IMR-90 (cell line): ENCODE results near the gene GFAP. TPM values are rescaled to one million over a fixed set of nuclear protein-coding genes. Genes with fewer than 3 reads are reported as not detected.

Experiments used
- ATAC-seq: fragments of 200-7000 bp; cut with Tn5 transposase; 2 replicates; pipeline ENCODE4 v1.9.1; 2020; ENCODE audit warnings: low read depth, mild to moderate bottlenecking, moderate library complexity
- BruUV-seq: library from RNA; stranded (reverse); fragments of 400-500 nt; replicated peaks from 2 replicates; lab custom pipeline; 2021; lab: Mats Ljungman, UMichigan
- CTCF ChIA-PET: fragments of 300-600 bp; formaldehyde crosslinking; extraction: SDS; loops from one replicate; lab custom pipeline; 2021; ENCODE audit warnings: antibody characterized with exemption; lab: Yijun Ruan, JAX
- POLR2A ChIA-PET: fragments of 300-600 bp; sonication (Branson Sonifier 250); formaldehyde crosslinking; loops from one replicate; lab custom pipeline; 2022; ENCODE audit warnings: antibody characterized with exemption; ENCODE audit not compliant: unreplicated experiment; lab: Charles Lee
- DNase-seq: peaks from one replicate; pipeline ENCODE4 v3.0.0; 2013
- H2AFZ ChIP-seq: replicated peaks from 2 replicates; pipeline ENCODE3; 2013; ENCODE audit warnings: low read length, mild to moderate bottlenecking; ENCODE audit not compliant: poor library complexity
- H2AK5ac ChIP-seq: 2 replicates; pipeline ENCODE4 v1.6.1; 2013; ENCODE audit warnings: low read depth, low read length, inconsistent platforms
- H2AK9ac ChIP-seq: replicated peaks from 2 replicates; pipeline ENCODE3; 2013; ENCODE audit warnings: mild to moderate bottlenecking, low read depth, low read length, moderate library complexity; ENCODE audit not compliant: poor library complexity
- H2BK120ac ChIP-seq: 2 replicates; pipeline ENCODE4 v1.6.1; 2013; ENCODE audit warnings: low read depth, low read length, inconsistent platforms
- H2BK15ac ChIP-seq: 3 replicates; pipeline ENCODE4 v1.6.1; 2013; ENCODE audit warnings: low read depth, low read length, inconsistent platforms
- H2BK20ac ChIP-seq: 2 replicates; pipeline ENCODE4 v1.6.1; 2013; ENCODE audit warnings: low read depth, mild to moderate bottlenecking, inconsistent platforms, low read length, moderate library complexity
- H2BK5ac ChIP-seq: 2 replicates; pipeline ENCODE4 v1.6.1; 2013; ENCODE audit warnings: mild to moderate bottlenecking, low read depth, low read length, inconsistent platforms; ENCODE audit not compliant: poor library complexity, severe bottlenecking
- H3K14ac ChIP-seq: replicated peaks from 2 replicates; pipeline ENCODE4 v1.6.1; 2013; ENCODE audit warnings: low read depth, low read length, inconsistent platforms
- H3K18ac ChIP-seq: 2 replicates; pipeline ENCODE4 v1.6.1; 2013; ENCODE audit warnings: low read depth, low read length, control low read depth
- H3K23ac ChIP-seq: 2 replicates; pipeline ENCODE4 v1.6.1; 2013; ENCODE audit warnings: low read depth, low read length, inconsistent platforms
- H3K27ac ChIP-seq: 2 replicates; pipeline ENCODE4 v1.5.1; 2013; ENCODE audit warnings: mild to moderate bottlenecking, control low read depth, low read length; ENCODE audit not compliant: insufficient read depth
- H3K27me3 ChIP-seq: 2 replicates; pipeline ENCODE4 v1.6.1; 2013; ENCODE audit warnings: low read length; ENCODE audit not compliant: control insufficient read depth, insufficient read depth
- H3K36me3 ChIP-seq: 2 replicates; pipeline ENCODE4 v1.6.1; 2013; ENCODE audit warnings: low read length, mixed read lengths; ENCODE audit not compliant: control insufficient read depth, insufficient read depth
- H3K4ac ChIP-seq: 2 replicates; pipeline ENCODE4 v1.6.1; 2013; ENCODE audit warnings: low read depth, low read length, inconsistent platforms
- H3K4me1 ChIP-seq: 2 replicates; pipeline ENCODE4 v1.6.1; 2013; ENCODE audit warnings: low read length, mixed read lengths; ENCODE audit not compliant: control insufficient read depth, insufficient read depth
- H3K4me2 ChIP-seq: 2 replicates; pipeline ENCODE4 v1.6.1; 2013; ENCODE audit warnings: low read depth, mild to moderate bottlenecking, control low read depth, low read length, moderate library complexity
- H3K4me3 ChIP-seq: 2 replicates; pipeline ENCODE4 v1.5.1; 2013; ENCODE audit warnings: low read depth, mild to moderate bottlenecking, control low read depth, low read length, moderate library complexity; ENCODE audit not compliant: insufficient read depth
- H3K56ac ChIP-seq: 2 replicates; pipeline ENCODE4 v1.6.1; 2013; ENCODE audit warnings: low read length, inconsistent platforms; ENCODE audit not compliant: insufficient read depth; ENCODE audit errors: extremely low read depth
- H3K79me1 ChIP-seq, 2 experiments: 2 replicates each; pipeline ENCODE4 v1.6.1; 2013; ENCODE audit warnings: low read length in 2 of 2, inconsistent platforms in 1 of 2, low read depth in 1 of 2
- H3K9ac ChIP-seq: 2 replicates; pipeline ENCODE4 v1.6.1; 2013; ENCODE audit warnings: low read depth, low read length, control low read depth
- H3K9me1 ChIP-seq: 2 replicates; pipeline ENCODE4 v1.6.1; 2013; ENCODE audit warnings: low read length, inconsistent platforms; ENCODE audit not compliant: insufficient read depth
- H3K9me3 ChIP-seq: 2 replicates; pipeline ENCODE4 v1.6.1; 2013; ENCODE audit warnings: low read length; ENCODE audit not compliant: control insufficient read depth, insufficient read depth
- H4K20me1 ChIP-seq: 2 replicates; pipeline ENCODE4 v1.6.1; 2013; ENCODE audit warnings: low read length, inconsistent platforms; ENCODE audit not compliant: insufficient read depth
- H4K5ac ChIP-seq: 2 replicates; pipeline ENCODE4 v1.6.1; 2013; ENCODE audit warnings: mild to moderate bottlenecking, low read depth, low read length, control low read depth
- H4K8ac ChIP-seq, 2 experiments: 2 replicates each; pipeline ENCODE4 v1.6.1; 2013; ENCODE audit warnings: low read depth in 2 of 2, low read length in 2 of 2, control low read depth in 1 of 2, inconsistent platforms in 1 of 2
- H4K91ac ChIP-seq: 2 replicates; pipeline ENCODE4 v1.6.1; 2013; ENCODE audit warnings: low read depth, low read length, inconsistent platforms; ENCODE audit not compliant: insufficient read depth
- BHLHE40 ChIP-seq: fragments of 150-350 bp; IDR thresholded peaks from 2 replicates; pipeline ENCODE4 v1.6.1; 2016; ENCODE audit warnings: mild to moderate bottlenecking, low read depth, low read length
- CEBPB ChIP-seq: IDR thresholded peaks from 2 replicates; pipeline ENCODE4 v1.6.1; 2012; ENCODE audit warnings: low read depth, low read length, improper control_type of control experiment
- CHD1 ChIP-seq: IDR thresholded peaks from 2 replicates; pipeline ENCODE4 v1.6.1; 2012; ENCODE audit warnings: low read depth, low read length, improper control_type of control experiment
- FOS ChIP-seq: fragments of 150-350 bp; IDR thresholded peaks from 2 replicates; pipeline ENCODE4 v1.6.1; 2016; ENCODE audit warnings: low read depth, low read length
- MAFK ChIP-seq: IDR thresholded peaks from 2 replicates; pipeline ENCODE4 v1.6.1; 2012; ENCODE audit warnings: low read depth, low read length, improper control_type of control experiment
- MAZ ChIP-seq: IDR thresholded peaks from 2 replicates; pipeline ENCODE4 v1.6.1; 2012; ENCODE audit warnings: low read depth, mild to moderate bottlenecking, low read length, improper control_type of control experiment, moderate library complexity, borderline replicate concordance
- MXI1 ChIP-seq: IDR thresholded peaks from 2 replicates; pipeline ENCODE4 v1.6.1; 2012; ENCODE audit warnings: low read depth, mild to moderate bottlenecking, low read length, moderate library complexity, borderline replicate concordance
- NFE2L2 ChIP-seq: fragments of 150-350 bp; IDR thresholded peaks from 2 replicates; pipeline ENCODE4 v1.6.1; 2016; ENCODE audit warnings: low read depth, mild to moderate bottlenecking, low read length
- POLR2A ChIP-seq: IDR thresholded peaks from 2 replicates; pipeline ENCODE4 v1.6.1; 2012; ENCODE audit warnings: mild to moderate bottlenecking, low read depth, low read length
- RAD21 ChIP-seq: IDR thresholded peaks from 2 replicates; pipeline ENCODE4 v1.6.1; 2012; ENCODE audit warnings: low read length, improper control_type of control experiment
- WGBS, 2 experiments: methylation state at CpG; one replicate each; pipeline versions ENCODE4 v1.1.5 to v1.1.7; 2013; ENCODE audit warnings: missing lambda C conversion rate in 2 of 2; ENCODE audit not compliant: insufficient read length in 1 of 2; ENCODE audit errors: extremely low coverage in 2 of 2; 5-methylcytosine and 5-hydroxymethylcytosine counted together
- dilution Hi-C: fragments of 300-500 bp; cut with HindIII; formaldehyde crosslinking; loops from one replicate; pipeline ENCODE4 v1.14.3; 2018; ENCODE audit warnings: low sequenced_read_pairs; ENCODE audit not compliant: unreplicated experiment
- in situ Hi-C: fragments of 300-500 bp; cut with MboI; formaldehyde crosslinking; loops from 3 replicates; pipeline ENCODE4 v1.14.3; 2019; ENCODE audit warnings: low sequenced_read_pairs, inconsistent platforms, mixed read lengths
- intact Hi-C: fragments of 100-400 bp; cut with micrococcal nuclease; formaldehyde crosslinking; loops from 2 replicates; pipeline ENCODE4 v1.10.0; 2022
- polyA plus RNA-seq, 3 experiments: library from polyadenylated mRNA; depleted of rRNA; stranded (reverse); fragments of >200 nt; gene quantifications; 2 replicates each; pipeline ENCODE4 v1.2.3, GENCODE V29; 2012; ENCODE audit warnings: low replicate concordance in 1 of 3
- total RNA-seq: library from RNA; depleted of rRNA; stranded (reverse); fragments of >200 nt; gene quantifications from 2 replicates; pipeline ENCODE4 v1.2.3, GENCODE V29; 2012
- TF ChIP-seq, protein P1 (sequence below): fragments of 150-350 bp; IDR thresholded peaks from 2 replicates; pipeline ENCODE4 v1.6.1; 2016; ENCODE audit warnings: low read depth, mild to moderate bottlenecking, low read length, moderate library complexity, borderline replicate concordance
- TF ChIP-seq, protein P2 (sequence below): fragments of 150-350 bp; IDR thresholded peaks from 2 replicates; pipeline ENCODE4 v1.6.1; 2017; ENCODE audit warnings: mild to moderate bottlenecking, antibody characterized with exemption, low read length, low read depth
- TF ChIP-seq, protein P3 (sequence below): conservative IDR thresholded peaks from 2 replicates; pipeline ENCODE4 v1.5.1; 2012; ENCODE audit warnings: mild to moderate bottlenecking, low read depth, low read length, improper control_type of control experiment

The GFAP gene
- total and polyA plus RNA-seq, 2 of the 4 experiments (the other 2 are of a cell fraction) = 0.18 to 0.19 TPM

DNA sequence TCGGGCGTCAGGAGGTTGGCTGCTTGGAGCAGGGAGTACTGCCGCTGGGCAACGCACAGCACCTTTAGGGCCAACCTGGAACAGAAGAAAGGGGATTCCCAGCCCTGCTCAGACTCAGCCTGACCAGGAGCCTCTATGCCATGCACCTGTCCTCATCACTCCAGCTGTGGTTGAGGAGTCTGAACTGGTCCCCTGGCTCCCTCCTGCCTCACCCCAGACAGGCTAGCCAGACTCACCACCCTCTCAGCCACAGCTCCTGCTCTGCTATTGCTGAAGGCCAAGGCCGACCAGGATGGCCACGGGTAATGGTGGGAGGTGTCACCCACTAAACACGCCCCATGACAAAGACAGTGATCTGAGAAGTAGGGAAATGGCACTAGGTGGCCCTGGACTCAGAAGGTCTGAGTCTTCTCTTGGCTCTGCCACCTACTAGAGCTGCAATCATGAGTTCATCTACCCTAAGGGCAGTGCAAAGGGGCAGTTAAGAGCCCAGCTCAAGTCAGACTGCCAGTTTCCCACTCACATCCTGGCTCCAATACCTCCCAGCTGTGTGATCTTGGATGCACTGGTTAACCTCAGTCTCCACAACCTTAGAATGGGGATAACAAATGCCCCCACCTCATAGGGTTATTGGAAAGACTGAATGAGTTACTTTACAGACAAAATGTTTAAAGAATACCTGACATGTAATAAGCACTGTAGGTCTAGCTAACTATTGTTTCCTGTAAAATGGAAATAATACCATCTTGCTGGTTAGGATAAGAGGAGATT lies 13.8 kb upstream of the GFAP start (continued):
- TF ChIP-seq MAFK = no peak

DNA sequence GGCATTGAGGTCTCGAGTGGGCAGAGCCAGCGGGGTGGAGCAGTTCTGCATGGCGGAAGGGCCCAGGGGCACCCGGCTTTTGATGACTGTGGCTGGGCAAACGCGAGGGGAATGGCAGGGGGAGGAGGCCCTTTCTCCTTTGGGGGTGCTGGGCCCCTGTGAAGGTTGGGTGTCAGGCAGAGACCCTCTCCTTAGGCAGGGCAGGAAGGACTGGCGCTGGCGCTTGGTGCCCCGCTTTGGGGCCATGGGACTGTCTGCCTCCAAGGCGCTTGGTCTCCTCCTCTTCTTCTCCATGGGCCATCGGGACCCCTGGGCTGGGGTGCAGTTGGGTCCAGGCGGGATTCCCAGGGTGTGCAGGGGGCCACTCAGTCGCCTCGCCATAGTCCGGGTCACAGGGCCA lies 12.8 kb upstream of the GFAP start:
- POLR2A ChIA-PET = no interaction called here
- dilution Hi-C loops (no loop called here), intact Hi-C loops (no loop called here), in situ Hi-C loops (no loop called here)
- Histone ChIP-seq H3K4me1 (no peaks in the 10 kb centered on the region), H3K9me3 (no peaks in the 10 kb centered on the region), H3K36me3 (peaks cover 12% of the 10 kb centered on the region), H2BK20ac (no peak overlapping the region), H3K23ac (no peak overlapping the region), H3K4me2 (no peak overlapping the region), H3K27ac (no peak overlapping the region), H3K56ac (no peak overlapping the region), H2BK5ac (no peak overlapping the region), H4K8ac (no peak overlapping the region), H4K91ac (no peak overlapping the region), H3K27me3 (no peaks in the 10 kb centered on the region), H3K4ac (no peak overlapping the region), H2BK120ac (no peak overlapping the region), H2BK15ac (no peak overlapping the region), H3K14ac (no peak overlapping the region), H4K20me1 (no peaks in the 10 kb centered on the region), H3K79me1 (peaks cover 8 to 9% of the 10 kb centered on the region in 2 experiments; a peak in 3 of 4 replicates), H3K18ac (no peak overlapping the region), H2AK9ac (no peak overlapping the region), H3K9me1 (no peaks in the 10 kb centered on the region), H2AFZ (no peak overlapping the region), H2AK5ac (no peak overlapping the region), H3K4me3 (no peak overlapping the region), H3K9ac (no peak overlapping the region), H4K5ac (no peak overlapping the region)
- DNase-seq (no peak), ATAC-seq (no peak)
- 100% methylated on average over 10 of the region's 15 CpGs; no CpG with 5 or more reads in 1 of the 2 experiments for WGBS, 2 experiments
- CTCF ChIA-PET = no interaction called here
- BruUV-seq = no TSS peak
- TF ChIP-seq MAFK = no peak
- TF ChIP-seq RAD21 = no peak
- TF ChIP-seq, protein P1, sequence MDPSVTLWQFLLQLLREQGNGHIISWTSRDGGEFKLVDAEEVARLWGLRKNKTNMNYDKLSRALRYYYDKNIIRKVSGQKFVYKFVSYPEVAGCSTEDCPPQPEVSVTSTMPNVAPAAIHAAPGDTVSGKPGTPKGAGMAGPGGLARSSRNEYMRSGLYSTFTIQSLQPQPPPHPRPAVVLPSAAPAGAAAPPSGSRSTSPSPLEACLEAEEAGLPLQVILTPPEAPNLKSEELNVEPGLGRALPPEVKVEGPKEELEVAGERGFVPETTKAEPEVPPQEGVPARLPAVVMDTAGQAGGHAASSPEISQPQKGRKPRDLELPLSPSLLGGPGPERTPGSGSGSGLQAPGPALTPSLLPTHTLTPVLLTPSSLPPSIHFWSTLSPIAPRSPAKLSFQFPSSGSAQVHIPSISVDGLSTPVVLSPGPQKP = no peak
- TF ChIP-seq BHLHE40 = no peak
- no peak for TF ChIP-seq NFE2L2
- no peak for TF ChIP-seq POLR2A
- no peak for TF ChIP-seq CEBPB
- TF ChIP-seq, protein P2, sequence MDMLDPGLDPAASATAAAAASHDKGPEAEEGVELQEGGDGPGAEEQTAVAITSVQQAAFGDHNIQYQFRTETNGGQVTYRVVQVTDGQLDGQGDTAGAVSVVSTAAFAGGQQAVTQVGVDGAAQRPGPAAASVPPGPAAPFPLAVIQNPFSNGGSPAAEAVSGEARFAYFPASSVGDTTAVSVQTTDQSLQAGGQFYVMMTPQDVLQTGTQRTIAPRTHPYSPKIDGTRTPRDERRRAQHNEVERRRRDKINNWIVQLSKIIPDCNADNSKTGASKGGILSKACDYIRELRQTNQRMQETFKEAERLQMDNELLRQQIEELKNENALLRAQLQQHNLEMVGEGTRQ = no peak
- TF ChIP-seq MXI1 = no peak
- no peak for TF ChIP-seq FOS
- TF ChIP-seq, protein P3, sequence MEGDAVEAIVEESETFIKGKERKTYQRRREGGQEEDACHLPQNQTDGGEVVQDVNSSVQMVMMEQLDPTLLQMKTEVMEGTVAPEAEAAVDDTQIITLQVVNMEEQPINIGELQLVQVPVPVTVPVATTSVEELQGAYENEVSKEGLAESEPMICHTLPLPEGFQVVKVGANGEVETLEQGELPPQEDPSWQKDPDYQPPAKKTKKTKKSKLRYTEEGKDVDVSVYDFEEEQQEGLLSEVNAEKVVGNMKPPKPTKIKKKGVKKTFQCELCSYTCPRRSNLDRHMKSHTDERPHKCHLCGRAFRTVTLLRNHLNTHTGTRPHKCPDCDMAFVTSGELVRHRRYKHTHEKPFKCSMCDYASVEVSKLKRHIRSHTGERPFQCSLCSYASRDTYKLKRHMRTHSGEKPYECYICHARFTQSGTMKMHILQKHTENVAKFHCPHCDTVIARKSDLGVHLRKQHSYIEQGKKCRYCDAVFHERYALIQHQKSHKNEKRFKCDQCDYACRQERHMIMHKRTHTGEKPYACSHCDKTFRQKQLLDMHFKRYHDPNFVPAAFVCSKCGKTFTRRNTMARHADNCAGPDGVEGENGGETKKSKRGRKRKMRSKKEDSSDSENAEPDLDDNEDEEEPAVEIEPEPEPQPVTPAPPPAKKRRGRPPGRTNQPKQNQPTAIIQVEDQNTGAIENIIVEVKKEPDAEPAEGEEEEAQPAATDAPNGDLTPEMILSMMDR = no peak
- no peak for TF ChIP-seq MAZ
- TF ChIP-seq CHD1 = no peak
